HepG2 (cell line): ENCODE results near the gene CFAP119. TPM values are rescaled to one million over a fixed set of nuclear protein-coding genes. Genes with fewer than 3 reads are reported as not detected.

ENCODE experiments used
- EEA1 ChIP-seq: sonication (generic); formaldehyde crosslinking; IDR thresholded peaks from 2 replicates; pipeline ENCODE4 v1.5.1; 2020; ENCODE audit warnings: mild to moderate bottlenecking, missing genetic modification reagents, borderline replicate concordance
- ISX ChIP-seq: sonication (generic); formaldehyde crosslinking; conservative IDR thresholded peaks from 2 replicates; pipeline ENCODE4 v1.5.0; 2020; ENCODE audit warnings: missing genetic modification reagents
- JUNB ChIP-seq: sonication (generic); formaldehyde crosslinking; IDR thresholded peaks from 2 replicates; pipeline ENCODE4 v1.8.0; 2022; ENCODE audit warnings: missing genetic modification reagents, mild to moderate bottlenecking, borderline replicate concordance
- KDM2A ChIP-seq: sonication (generic); formaldehyde crosslinking; IDR thresholded peaks from 2 replicates; pipeline ENCODE4 v1.4.0; 2020; ENCODE audit warnings: low read depth, missing genetic modification reagents, borderline replicate concordance
- KLF11 ChIP-seq: IDR thresholded peaks from 2 replicates; pipeline ENCODE4 v1.6.1; 2016; ENCODE audit warnings: missing compliant biosample characterization
- MAF1 ChIP-seq: sonication (generic); formaldehyde crosslinking; IDR thresholded peaks from 2 replicates; pipeline ENCODE4 v1.5.0; 2020; ENCODE audit warnings: missing genetic modification reagents, borderline replicate concordance
- MIER2 ChIP-seq: IDR thresholded peaks from 2 replicates; pipeline ENCODE4 v1.6.1; 2016; ENCODE audit warnings: missing biosample characterization, missing genetic modification reagents
- NFE2 ChIP-seq: sonication (generic); formaldehyde crosslinking; IDR thresholded peaks from 2 replicates; pipeline ENCODE4 v1.4.0; 2020; ENCODE audit warnings: missing genetic modification reagents
- NFE2L2 ChIP-seq: fragments of 150-350 bp; IDR thresholded peaks from 2 replicates; pipeline ENCODE4 v1.6.1; 2014; ENCODE audit warnings: low read length
- NR1H2 ChIP-seq: sonication (generic); formaldehyde crosslinking; IDR thresholded peaks from 2 replicates; pipeline ENCODE4 v1.8.1; 2022; ENCODE audit warnings: low read depth, missing genetic modification reagents, borderline replicate concordance
- PITX1 ChIP-seq: sonication (generic); formaldehyde crosslinking; IDR thresholded peaks from 2 replicates; pipeline ENCODE4 v1.5.1; 2020; ENCODE audit warnings: mild to moderate bottlenecking, missing genetic modification reagents
- SUZ12 ChIP-seq: fragments of 150-350 bp; IDR thresholded peaks from 2 replicates; pipeline ENCODE4 v1.6.1; 2014; ENCODE audit warnings: low read depth, low read length
- TAF15 ChIP-seq: fragments of 200-400 bp; formaldehyde crosslinking; IDR thresholded peaks from one replicate; pipeline ENCODE4 v1.6.1; 2018; ENCODE audit warnings: mild to moderate bottlenecking, low read depth, low read length; ENCODE audit not compliant: poor library complexity, severe bottlenecking
- ZNF225 ChIP-seq: sonication (generic); formaldehyde crosslinking; IDR thresholded peaks from 2 replicates; pipeline ENCODE4 v1.4.0; 2020; ENCODE audit warnings: mild to moderate bottlenecking, missing genetic modification reagents
- ZNF263 ChIP-seq: sonication (generic); formaldehyde crosslinking; IDR thresholded peaks from 2 replicates; pipeline ENCODE4 v1.4.0; 2020; ENCODE audit warnings: missing genetic modification reagents
- ZNF343 ChIP-seq: sonication (generic); formaldehyde crosslinking; IDR thresholded peaks from 2 replicates; pipeline ENCODE4 v1.4.0; 2020; ENCODE audit warnings: mild to moderate bottlenecking, missing genetic modification reagents
- ZNF556 ChIP-seq: sonication (generic); formaldehyde crosslinking; IDR thresholded peaks from 2 replicates; pipeline ENCODE4 v1.4.0; 2020; ENCODE audit warnings: mild to moderate bottlenecking, missing genetic modification reagents, borderline replicate concordance
- ZNF569 ChIP-seq: sonication (generic); formaldehyde crosslinking; IDR thresholded peaks from 2 replicates; pipeline ENCODE4 v1.5.0; 2020; ENCODE audit warnings: mild to moderate bottlenecking, missing genetic modification reagents, moderate library complexity, borderline replicate concordance
- ZNF850 ChIP-seq: sonication (generic); formaldehyde crosslinking; conservative IDR thresholded peaks from 2 replicates; pipeline ENCODE4 v1.9.0; 2021; ENCODE audit warnings: mild to moderate bottlenecking, missing genetic modification reagents
- ZSCAN12 ChIP-seq: sonication (generic); formaldehyde crosslinking; IDR thresholded peaks from 2 replicates; pipeline ENCODE4 v1.9.0; 2021; ENCODE audit warnings: mild to moderate bottlenecking, missing genetic modification reagents
- polyA plus RNA-seq, 8 experiments: library from polyadenylated mRNA; depleted of rRNA in 3 of 8; stranded (reverse) in 7 of 8; unstranded in 1 of 8; fragments of >200 nt; fragmentation: Illumina TruSeq in 4 of 8; extraction: Trizol in 4 of 8; gene quantifications; 2 replicates each; pipeline versions ENCODE4 v1.2.1 to v1.2.3, GENCODE V29; 2011 to 2016; ENCODE audit warnings: low read depth in 4 of 8, missing spikeins in 1 of 8, mixed read lengths in 1 of 8; ENCODE audit not compliant: insufficient read depth in 1 of 8
- total RNA-seq, 5 experiments: library from RNA; depleted of rRNA; stranded (reverse); fragments of >200 nt; fragmentation: Illumina TruSeq; extraction: Trizol; gene quantifications; 2 replicates each; pipeline ENCODE4 v1.2.3, GENCODE V29; 2016; ENCODE audit warnings: low read depth in 1 of 5
- TF ChIP-seq, protein P1 (sequence below): sonication (generic); formaldehyde crosslinking; IDR thresholded peaks from 2 replicates; pipeline ENCODE4 v1.4.0; 2020; ENCODE audit warnings: missing genetic modification reagents
- TF ChIP-seq, protein P2 (sequence below): sonication (generic); formaldehyde crosslinking; IDR thresholded peaks from 2 replicates; pipeline ENCODE4 v1.4.0; 2020; ENCODE audit warnings: missing genetic modification reagents
- TF ChIP-seq, protein P3 (sequence below): sonication (generic); formaldehyde crosslinking; IDR thresholded peaks from 2 replicates; pipeline ENCODE4 v1.5.0; 2020; ENCODE audit warnings: missing genetic modification reagents, mild to moderate bottlenecking, borderline replicate concordance

Gene CFAP119
- total and polyA plus RNA-seq, 2 of the 13 experiments (the other 11 are each of a cell fraction or from before 2014, with no cell fraction given): 6.4 TPM

- peak; percentile 100 for TF ChIP-seq KDM2A (CRISPR knock-in tag)
- TF ChIP-seq EEA1 (CRISPR knock-in tag): peak; percentile 99
- 0 out of 2 replicates have a peak, but pooled peaks have one; percentile 29 for TF ChIP-seq PITX1
- peak; percentile 79 for TF ChIP-seq SUZ12
- 0 out of 2 replicates have a peak, but pooled peaks have one; percentile 32 for TF ChIP-seq MIER2
- TF ChIP-seq ZNF343 (CRISPR knock-in tag): peak; percentile 94
- TF ChIP-seq, protein P1, sequence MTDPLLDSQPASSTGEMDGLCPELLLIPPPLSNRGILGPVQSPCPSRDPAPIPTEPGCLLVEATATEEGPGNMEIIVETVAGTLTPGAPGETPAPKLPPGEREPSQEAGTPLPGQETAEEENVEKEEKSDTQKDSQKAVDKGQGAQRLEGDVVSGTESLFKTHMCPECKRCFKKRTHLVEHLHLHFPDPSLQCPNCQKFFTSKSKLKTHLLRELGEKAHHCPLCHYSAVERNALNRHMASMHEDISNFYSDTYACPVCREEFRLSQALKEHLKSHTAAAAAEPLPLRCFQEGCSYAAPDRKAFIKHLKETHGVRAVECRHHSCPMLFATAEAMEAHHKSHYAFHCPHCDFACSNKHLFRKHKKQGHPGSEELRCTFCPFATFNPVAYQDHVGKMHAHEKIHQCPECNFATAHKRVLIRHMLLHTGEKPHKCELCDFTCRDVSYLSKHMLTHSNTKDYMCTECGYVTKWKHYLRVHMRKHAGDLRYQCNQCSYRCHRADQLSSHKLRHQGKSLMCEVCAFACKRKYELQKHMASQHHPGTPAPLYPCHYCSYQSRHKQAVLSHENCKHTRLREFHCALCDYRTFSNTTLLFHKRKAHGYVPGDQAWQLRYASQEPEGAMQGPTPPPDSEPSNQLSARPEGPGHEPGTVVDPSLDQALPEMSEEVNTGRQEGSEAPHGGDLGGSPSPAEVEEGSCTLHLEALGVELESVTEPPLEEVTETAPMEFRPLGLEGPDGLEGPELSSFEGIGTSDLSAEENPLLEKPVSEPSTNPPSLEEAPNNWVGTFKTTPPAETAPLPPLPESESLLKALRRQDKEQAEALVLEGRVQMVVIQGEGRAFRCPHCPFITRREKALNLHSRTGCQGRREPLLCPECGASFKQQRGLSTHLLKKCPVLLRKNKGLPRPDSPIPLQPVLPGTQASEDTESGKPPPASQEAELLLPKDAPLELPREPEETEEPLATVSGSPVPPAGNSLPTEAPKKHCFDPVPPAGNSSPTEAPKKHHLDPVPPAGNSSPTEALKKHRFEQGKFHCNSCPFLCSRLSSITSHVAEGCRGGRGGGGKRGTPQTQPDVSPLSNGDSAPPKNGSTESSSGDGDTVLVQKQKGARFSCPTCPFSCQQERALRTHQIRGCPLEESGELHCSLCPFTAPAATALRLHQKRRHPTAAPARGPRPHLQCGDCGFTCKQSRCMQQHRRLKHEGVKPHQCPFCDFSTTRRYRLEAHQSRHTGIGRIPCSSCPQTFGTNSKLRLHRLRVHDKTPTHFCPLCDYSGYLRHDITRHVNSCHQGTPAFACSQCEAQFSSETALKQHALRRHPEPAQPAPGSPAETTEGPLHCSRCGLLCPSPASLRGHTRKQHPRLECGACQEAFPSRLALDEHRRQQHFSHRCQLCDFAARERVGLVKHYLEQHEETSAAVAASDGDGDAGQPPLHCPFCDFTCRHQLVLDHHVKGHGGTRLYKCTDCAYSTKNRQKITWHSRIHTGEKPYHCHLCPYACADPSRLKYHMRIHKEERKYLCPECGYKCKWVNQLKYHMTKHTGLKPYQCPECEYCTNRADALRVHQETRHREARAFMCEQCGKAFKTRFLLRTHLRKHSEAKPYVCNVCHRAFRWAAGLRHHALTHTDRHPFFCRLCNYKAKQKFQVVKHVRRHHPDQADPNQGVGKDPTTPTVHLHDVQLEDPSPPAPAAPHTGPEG: peak; percentile 76
- TF ChIP-seq KLF11 (CRISPR knock-in tag): peak; percentile 86; the same call in 1 of the 2 replicates
- peak; percentile 89 for TF ChIP-seq TAF15
- TF ChIP-seq, protein P2, sequence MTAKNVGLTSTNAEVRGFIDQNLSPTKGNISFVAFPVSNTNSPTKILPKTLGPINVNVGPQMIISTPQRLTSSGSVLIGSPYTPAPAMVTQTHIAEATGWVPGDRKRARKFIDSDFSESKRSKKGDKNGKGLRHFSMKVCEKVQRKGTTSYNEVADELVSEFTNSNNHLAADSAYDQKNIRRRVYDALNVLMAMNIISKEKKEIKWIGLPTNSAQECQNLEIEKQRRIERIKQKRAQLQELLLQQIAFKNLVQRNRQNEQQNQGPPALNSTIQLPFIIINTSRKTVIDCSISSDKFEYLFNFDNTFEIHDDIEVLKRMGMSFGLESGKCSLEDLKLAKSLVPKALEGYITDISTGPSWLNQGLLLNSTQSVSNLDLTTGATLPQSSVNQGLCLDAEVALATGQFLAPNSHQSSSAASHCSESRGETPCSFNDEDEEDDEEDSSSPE (CRISPR knock-in tag): peak; percentile 70
- TF ChIP-seq ZNF263 (CRISPR knock-in tag): peak; percentile 50; the same call in 1 of the 2 replicates
- TF ChIP-seq JUNB (CRISPR knock-in tag): no peak
- TF ChIP-seq ZNF225 (CRISPR knock-in tag): peak; percentile 62
- peak; percentile 95; the same call in 1 of the 2 replicates for TF ChIP-seq ZNF556 (CRISPR knock-in tag)
- TF ChIP-seq MAF1 (CRISPR knock-in tag): peak; percentile 46; the same call in 1 of the 2 replicates
- peak; percentile 47; the same call in 1 of the 2 replicates for TF ChIP-seq NFE2
- no peak for TF ChIP-seq ZSCAN12 (CRISPR knock-in tag)
- peak; percentile 97 for TF ChIP-seq ZNF569 (CRISPR knock-in tag)
- no peak for TF ChIP-seq NFE2L2
- TF ChIP-seq ZNF850 (CRISPR knock-in tag): no peak
- TF ChIP-seq NR1H2 (CRISPR knock-in tag): no peak
- peak; percentile 11; the same call in 1 of the 2 replicates for TF ChIP-seq ISX (CRISPR knock-in tag)
- TF ChIP-seq, protein P3, sequence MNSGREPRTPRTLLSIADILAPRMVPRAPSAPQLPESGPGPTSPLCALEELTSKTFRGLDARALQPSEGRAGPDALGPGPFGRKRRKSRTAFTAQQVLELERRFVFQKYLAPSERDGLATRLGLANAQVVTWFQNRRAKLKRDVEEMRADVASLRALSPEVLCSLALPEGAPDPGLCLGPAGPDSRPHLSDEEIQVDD (CRISPR knock-in tag): peak; percentile 46; the same call in 1 of the 2 replicates
Measured at GRCh38 chr16:30775392-30776188, 13.7 kb upstream of the CFAP119 start (continued).
